HG03565 (cell line): ENCODE measurements around the gene SPTBN5.

ENCODE experiments used
- ATAC-seq: cut with Tn5 transposase; IDR thresholded peaks from one replicate; pipeline ENCODE4 v1.9.1; 2021; ENCODE audit warnings: mild to moderate bottlenecking, moderate library complexity; ENCODE audit not compliant: unreplicated experiment

Gene SPTBN5

DNA sequence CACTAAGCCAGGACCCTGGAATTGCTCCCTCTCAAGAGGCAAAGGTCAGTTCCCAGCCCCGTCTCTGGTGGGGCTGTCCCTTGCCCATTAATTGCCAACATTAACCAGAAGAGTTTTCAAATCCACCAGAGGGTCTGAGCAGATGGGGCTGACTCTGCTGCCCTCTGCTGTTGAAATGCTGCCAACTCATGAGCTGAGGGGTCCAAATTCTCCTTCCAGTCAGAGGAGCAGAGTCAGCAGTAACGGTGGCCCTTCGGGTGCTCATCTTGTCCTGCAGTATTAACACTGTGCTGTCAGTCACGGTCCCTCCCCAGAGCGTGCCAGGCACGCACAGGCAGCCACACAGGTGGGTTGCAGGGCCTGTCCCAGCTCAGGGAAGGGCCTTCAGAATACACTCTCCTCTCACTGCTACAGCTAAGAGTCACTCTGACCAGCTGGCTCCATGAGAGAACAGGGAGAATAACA, 10.7 kb upstream of the SPTBN5 start:
- no peak for ATAC-seq

GRCh38 chr15:41903782-41904181, 9.9 kb upstream of the SPTBN5 start:
- no peak for ATAC-seq

GRCh38 chr15:41901431-41901830, 7.6 kb upstream of the SPTBN5 start:
- no peak for ATAC-seq

DNA sequence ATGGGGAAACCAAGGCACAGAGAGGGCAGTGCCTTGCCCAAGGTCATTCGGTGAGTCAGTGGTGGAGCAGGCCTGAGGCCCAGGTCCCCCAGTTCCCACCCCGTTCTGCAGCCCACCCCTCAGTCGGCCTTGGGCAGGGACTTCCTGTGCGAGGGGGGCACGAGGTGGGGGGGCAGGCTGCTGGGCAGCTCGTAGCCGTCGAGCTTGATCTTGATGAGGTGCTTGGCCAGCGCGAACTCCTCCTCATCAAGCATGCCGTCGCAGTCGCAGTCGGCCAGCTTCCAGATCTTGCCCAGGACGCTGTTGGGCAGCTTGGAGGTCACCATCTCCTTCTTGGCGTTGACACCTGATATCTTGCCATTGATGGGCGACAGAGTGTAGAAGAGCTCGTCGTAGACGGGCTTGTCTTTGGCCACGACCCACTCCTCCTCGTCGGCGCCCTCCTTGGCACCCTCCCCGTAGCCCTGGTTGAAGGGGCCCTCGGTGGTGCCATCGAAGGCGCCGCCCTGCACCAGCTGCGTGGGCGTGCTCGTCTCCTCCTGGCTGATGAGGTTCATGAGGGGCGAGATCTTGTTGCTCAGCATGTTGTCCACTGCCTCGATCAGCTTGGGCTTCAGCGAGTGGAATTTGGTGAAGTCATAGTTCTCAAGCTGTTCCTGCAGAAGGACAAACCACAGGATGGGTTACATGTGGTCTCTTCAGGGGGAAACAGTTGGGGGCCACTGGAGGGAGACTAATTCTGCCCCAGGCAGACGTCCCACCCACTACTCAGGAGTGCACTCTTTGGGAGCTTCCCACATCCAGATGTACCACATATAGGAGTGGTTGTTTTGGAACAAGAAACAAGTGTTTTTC, 6.9 kb upstream of the SPTBN5 start:
- no peak for ATAC-seq

- no peak for ATAC-seq
Observed at GRCh38 chr15:41899854-41900442, 6.1 kb upstream of the SPTBN5 start.

DNA sequence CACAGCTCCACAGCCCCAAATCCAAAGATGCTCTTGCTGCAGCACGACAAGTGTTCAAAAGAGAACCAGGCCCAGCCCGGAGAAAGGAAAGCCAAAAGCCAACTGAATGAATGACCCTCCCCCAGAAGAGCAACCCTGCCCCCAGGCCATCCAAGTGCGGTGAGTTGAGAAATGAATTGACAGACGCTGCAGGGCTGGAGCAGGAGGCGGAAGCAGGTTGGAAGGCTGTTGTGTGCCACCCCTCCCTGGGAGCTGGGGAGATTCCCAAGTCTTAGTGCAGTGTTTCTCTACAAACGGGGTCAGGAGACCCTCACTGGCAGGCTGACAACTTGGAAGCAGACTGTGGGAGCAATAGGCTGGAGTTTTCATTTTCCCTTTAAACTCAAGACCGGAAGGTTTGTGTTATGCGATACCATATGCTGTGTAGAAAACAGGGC, 3.5 kb upstream of the SPTBN5 start:
- no peak for ATAC-seq

- no peak for ATAC-seq
Observed at GRCh38 chr15:41896566-41896965, 2.7 kb upstream of the SPTBN5 start.

- no peak for ATAC-seq
Observed at GRCh38 chr15:41895957-41896356, 2.1 kb upstream of the SPTBN5 start.

GRCh38 chr15:41895491-41895890, 1.6 kb upstream of the SPTBN5 start:
- ATAC-seq, result no peak

- peak; percentile 88 for ATAC-seq
Observed at GRCh38 chr15:41894791-41895463, 1.1 kb upstream of the SPTBN5 start.

DNA sequence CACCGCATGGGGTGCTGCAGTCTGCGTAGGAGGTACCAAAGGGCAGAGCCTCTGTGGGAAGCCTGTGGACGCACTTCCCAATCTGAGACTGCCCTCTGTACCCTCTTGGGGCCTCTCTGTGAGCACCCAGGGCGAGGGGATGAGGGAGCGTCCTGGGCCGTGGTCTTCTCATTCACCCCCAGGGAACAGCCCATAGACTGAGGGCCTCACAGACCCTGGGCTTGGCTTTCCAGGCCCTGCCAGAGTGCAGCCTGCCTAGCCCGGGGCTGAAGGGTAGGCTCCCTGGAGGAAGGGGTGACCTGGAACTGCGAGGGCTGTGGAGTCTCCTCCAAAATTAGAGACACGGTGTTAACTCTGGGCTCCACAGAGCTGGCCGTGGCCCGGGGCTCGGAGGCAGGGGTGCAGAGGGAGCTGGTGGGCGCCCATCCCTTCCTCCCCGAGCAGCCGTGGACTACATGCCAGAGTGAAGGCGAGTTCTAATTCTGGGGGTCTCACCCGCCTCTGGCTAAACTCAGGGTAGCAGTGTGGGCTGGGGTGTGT, 468 bp upstream of the SPTBN5 start:
- ATAC-seq, result no peak

GRCh38 chr15:41892621-41893421, 1.0 kb downstream of the SPTBN5 start:
- ATAC-seq, result no peak

DNA sequence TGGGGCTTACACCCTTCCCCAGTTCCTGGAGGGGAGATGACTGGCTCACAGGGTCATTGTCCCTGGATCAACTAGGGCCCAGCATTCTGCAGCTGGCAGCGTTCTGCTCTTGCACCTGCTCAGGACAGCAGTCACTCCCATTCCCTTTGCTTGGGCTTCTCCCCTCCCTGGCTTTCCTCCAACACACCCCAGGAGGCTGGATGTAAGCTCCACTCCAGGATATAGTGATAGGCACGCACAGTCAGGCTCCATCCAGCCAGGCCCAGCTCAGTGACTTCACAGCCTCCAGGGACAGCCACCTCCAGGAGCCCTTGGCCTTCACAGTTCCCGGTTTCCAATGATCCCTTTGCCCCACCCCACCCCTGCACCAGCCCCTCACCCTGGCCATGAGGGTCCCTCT, 1.9 kb downstream of the SPTBN5 start:
- no peak for ATAC-seq

DNA sequence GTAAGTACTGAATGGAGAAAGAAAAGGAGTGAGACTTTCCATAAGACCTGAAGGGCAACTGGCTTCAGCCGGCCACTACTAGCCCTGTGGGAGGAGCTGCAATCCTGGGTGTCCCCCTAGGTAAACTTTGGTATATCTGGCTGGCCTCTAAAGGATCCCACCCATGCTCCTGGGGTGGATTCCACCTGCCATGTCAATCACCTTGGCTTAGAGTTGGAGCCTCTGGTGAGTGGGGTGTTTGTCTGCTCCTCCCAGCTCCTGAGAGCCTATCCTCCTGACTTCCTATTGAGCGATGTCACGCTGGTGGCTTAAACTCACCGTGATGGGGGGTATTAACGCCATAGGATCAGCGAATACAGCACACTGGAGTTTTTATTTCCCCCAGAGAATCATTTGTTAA, 2.6 kb downstream of the SPTBN5 start:
- no peak for ATAC-seq

DNA sequence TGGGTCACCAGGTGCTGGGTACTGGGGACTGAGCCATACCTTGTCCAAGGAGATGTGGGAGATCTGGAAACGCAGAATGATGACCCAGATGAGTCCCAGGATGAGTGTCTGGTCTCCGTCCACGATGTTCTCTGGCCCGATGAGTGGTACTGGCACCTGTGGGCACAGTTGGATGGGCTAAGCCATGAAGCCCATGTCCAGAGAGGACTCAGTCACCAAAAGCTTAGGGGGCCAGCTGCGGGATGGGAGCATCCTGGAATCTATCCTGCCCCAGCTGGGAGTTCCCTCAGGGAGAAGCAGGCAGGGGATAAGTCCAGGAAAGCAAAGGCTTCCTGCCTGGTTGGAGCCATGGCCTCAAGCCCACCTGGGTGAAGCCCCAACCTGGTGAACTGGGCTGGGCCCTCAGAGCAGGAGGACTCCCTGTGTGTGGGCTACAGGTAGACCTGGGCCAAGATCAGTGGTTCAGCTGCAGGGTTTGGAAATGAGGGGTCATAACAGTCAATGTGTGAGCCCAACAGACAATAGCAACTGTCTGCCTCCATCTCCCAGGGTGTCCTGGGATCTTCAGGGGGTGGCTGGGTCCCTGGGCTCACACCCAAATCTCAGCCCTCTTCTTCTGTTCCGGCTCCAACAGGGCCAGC, 3.7 kb downstream of the SPTBN5 start:
- no peak for ATAC-seq

- no peak for ATAC-seq
Observed at GRCh38 chr15:41888662-41889253, 5.1 kb downstream of the SPTBN5 start.

GRCh38 chr15:41887893-41888292, 6.0 kb downstream of the SPTBN5 start:
- ATAC-seq, result no peak

DNA sequence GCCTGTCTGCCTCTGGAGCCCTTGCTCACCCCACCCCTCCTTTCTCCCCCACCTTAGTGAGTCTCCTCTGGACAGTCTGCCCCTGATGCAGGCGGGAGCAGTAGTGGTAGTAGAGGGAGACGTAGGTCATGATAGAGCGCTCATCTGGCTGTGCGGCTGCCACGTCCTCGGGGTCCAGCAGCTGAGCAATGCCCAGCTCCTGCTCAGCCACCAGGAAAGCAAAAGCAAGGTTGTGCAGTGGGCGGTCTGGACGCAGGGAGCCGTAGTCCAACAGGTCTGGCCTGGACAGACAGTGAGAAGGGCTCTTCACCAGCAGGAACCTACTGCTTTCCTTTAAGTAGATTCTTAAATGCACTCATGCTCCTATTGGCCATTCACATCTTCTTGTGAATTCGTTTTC, 6.7 kb downstream of the SPTBN5 start:
- ATAC-seq, result no peak

DNA sequence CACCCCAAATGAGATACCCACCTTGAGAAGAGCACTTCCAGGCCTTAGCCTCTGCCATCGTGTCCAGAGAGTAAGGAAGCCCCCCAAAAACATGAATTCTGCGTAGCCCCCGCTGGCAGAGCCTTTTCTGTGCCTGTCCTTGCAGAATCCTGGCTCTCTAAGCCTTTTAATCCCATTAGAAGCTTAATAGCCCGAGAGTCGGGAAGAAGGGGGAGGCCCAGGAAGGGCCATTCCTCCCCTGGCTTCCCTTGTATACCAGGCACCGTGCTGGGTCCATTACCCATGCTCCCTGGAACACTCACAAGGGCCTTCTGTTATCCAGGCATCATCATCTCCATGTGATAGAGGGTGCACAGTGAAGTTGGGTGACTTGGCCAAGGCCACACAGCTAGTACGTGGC, 7.1 kb downstream of the SPTBN5 start:
- ATAC-seq, result no peak

DNA sequence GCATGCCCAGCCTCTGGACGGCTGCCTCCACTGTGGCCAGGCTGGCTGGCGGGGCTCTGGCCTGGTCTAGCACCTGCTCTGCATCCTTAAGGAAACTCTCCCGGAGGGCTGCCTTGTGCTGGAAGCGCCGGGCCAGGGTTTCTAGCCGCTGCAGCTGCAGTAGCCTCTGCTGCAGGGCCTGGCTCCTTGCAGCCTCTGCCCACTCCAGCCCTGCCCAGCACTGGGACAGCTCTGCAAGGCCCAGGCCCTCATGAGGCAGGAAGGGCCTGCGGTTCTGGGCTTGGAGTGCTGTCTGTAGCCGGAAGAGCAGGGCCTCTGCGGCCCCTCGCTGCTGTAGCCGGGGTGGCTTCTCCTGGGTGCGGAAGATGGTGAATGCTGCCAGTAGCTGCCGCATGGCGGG, 8.0 kb downstream of the SPTBN5 start:
- no peak for ATAC-seq
